KMS-11 (cell line): ENCODE data around the gene KHK.

Experiments used
- H2AFZ ChIP-seq: fragments of 200-600 bp; sonication (generic); 2 replicates; pipeline ENCODE4 v1.6.1; 2016; ENCODE audit warnings: antibody characterized with exemption, mixed run types, low read depth
- H3K27ac ChIP-seq: fragments of 200-600 bp; sonication (generic); 2 replicates; pipeline ENCODE4 v1.6.1; 2016; ENCODE audit warnings: mild to moderate bottlenecking, mixed run types
- H3K27me3 ChIP-seq: fragments of 200-600 bp; sonication (generic); 2 replicates; pipeline ENCODE4 v1.6.1; 2017; ENCODE audit warnings: mild to moderate bottlenecking, low read depth, mixed run types, moderate library complexity; ENCODE audit not compliant: insufficient read depth
- H3K36me3 ChIP-seq: fragments of 200-600 bp; sonication (generic); 2 replicates; pipeline ENCODE4 v1.6.1; 2017; ENCODE audit warnings: mild to moderate bottlenecking, mixed run types; ENCODE audit not compliant: insufficient read depth
- H3K4me1 ChIP-seq: fragments of 200-600 bp; sonication (generic); 2 replicates; pipeline ENCODE4 v1.6.1; 2016; ENCODE audit warnings: mild to moderate bottlenecking, low read depth, mixed run types; ENCODE audit not compliant: poor library complexity, severe bottlenecking
- H3K4me2 ChIP-seq: fragments of 200-600 bp; sonication (generic); 2 replicates; pipeline ENCODE4 v1.7.0; 2016; ENCODE audit warnings: mild to moderate bottlenecking, mixed run types
- H3K4me3 ChIP-seq: fragments of 200-600 bp; sonication (generic); IDR thresholded peaks from 2 replicates; pipeline ENCODE4 v1.6.1; 2017; ENCODE audit warnings: low read depth, low read length, mixed read lengths; ENCODE audit not compliant: insufficient read depth
- H3K79me2 ChIP-seq: fragments of 200-600 bp; sonication (generic); 2 replicates; pipeline ENCODE4 v1.6.1; 2016; ENCODE audit warnings: low read depth, mixed run types; ENCODE audit not compliant: insufficient read depth
- H3K9ac ChIP-seq: fragments of 200-600 bp; sonication (generic); 2 replicates; pipeline ENCODE4 v1.6.1; 2016; ENCODE audit warnings: mild to moderate bottlenecking, mixed run types
- H4K20me1 ChIP-seq: fragments of 200-600 bp; sonication (generic); 2 replicates; pipeline ENCODE4 v1.6.1; 2016; ENCODE audit warnings: mild to moderate bottlenecking, mixed run types; ENCODE audit not compliant: insufficient read depth
- CTCF ChIP-seq: fragments of 200-600 bp; sonication (generic); conservative IDR thresholded peaks from 2 replicates; pipeline ENCODE4 v1.6.1; 2017; ENCODE audit warnings: low read depth, mild to moderate bottlenecking, antibody characterized with exemption, low read length, moderate library complexity, mixed read lengths

The KHK gene

GRCh38 chr2:27133195-27133875 lies 46.8 kb downstream of the KHK start:
- no peaks in the 10 kb centered on the region for H4K20me1 ChIP-seq
- H3K27me3 ChIP-seq: no peaks in the 10 kb centered on the region
- H3K4me2 ChIP-seq: peak overlapping the region; percentile 99
- no peaks in the 10 kb centered on the region for H3K36me3 ChIP-seq
- H3K4me1 ChIP-seq: peaks cover 9% of the 10 kb centered on the region
- H2AFZ ChIP-seq: no peak overlapping the region
- no peak overlapping the region for H3K4me3 ChIP-seq
- no peak; the same call in 1 of the 2 replicates for TF ChIP-seq CTCF
- no peak overlapping the region; the same call in 1 of the 2 replicates for H3K27ac ChIP-seq
- H3K9ac ChIP-seq: peak overlapping the region; percentile 73; the same call in 1 of the 2 replicates
- peaks cover 15% of the 10 kb centered on the region for H3K79me2 ChIP-seq

GRCh38 chr2:27133905-27134780 lies 47.6 kb downstream of the KHK start, which contains the start of gene PREB:
PREB (minus strand) TSS chr2:27134636; CDS start chr2:27134421, 215 bp downstream.
- H3K27me3 ChIP-seq: no peaks in the 10 kb centered on the region
- peaks cover 15% of the 10 kb centered on the region for H3K79me2 ChIP-seq
- peak within 1 kb of the TSS; percentile 99 for H3K4me2 ChIP-seq
- peak within 1 kb of the TSS; percentile 69 for H2AFZ ChIP-seq
- peaks cover 9% of the 10 kb centered on the region for H3K4me1 ChIP-seq
- no peaks in the 10 kb centered on the region for H3K36me3 ChIP-seq
- no peaks in the 10 kb centered on the region for H4K20me1 ChIP-seq
- peak within 1 kb of the TSS; percentile 58 for H3K4me3 ChIP-seq
- peak within 1 kb of the TSS; percentile 45 for H3K27ac ChIP-seq
- H3K9ac ChIP-seq: peak within 1 kb of the TSS; percentile 73
- TF ChIP-seq CTCF: no peak

- Histone ChIP-seq H3K4me1 (peaks cover 9% of the 10 kb centered on the region), H3K79me2 (peaks cover 15% of the 10 kb centered on the region), H3K4me3 (no peak overlapping the region), H2AFZ (peak overlapping the region; percentile 69; the same call in 1 of the 2 replicates), H3K9ac (no peak overlapping the region), H3K36me3 (no peaks in the 10 kb centered on the region), H3K4me2 (peak overlapping the region; percentile 11; the same call in 1 of the 2 replicates), H4K20me1 (no peaks in the 10 kb centered on the region), H3K27ac (peak overlapping the region; percentile 12), H3K27me3 (no peaks in the 10 kb centered on the region)
- no peak for TF ChIP-seq CTCF
Observed at GRCh38 chr2:27134781-27135477, 48.4 kb downstream of the KHK start.

GRCh38 chr2:27135478-27135955 lies 48.9 kb downstream of the KHK start:
- Histone ChIP-seq H3K79me2 (peaks cover 15% of the 10 kb centered on the region), H3K27ac (no peak overlapping the region), H3K27me3 (no peaks in the 10 kb centered on the region), H3K4me2 (no peak overlapping the region), H3K36me3 (no peaks in the 10 kb centered on the region), H3K4me3 (no peak overlapping the region), H4K20me1 (no peaks in the 10 kb centered on the region), H3K9ac (no peak overlapping the region), H3K4me1 (peaks cover 9% of the 10 kb centered on the region), H2AFZ (0 out of 2 replicates have a peak overlapping the region, but pooled peaks have one; percentile 69)
- no peak for TF ChIP-seq CTCF
